Astrocyte of the hippocampus (primary cell): Measurements from ENCODE around the gene EMC1.
"Not testable (repeated sequence)": the region's sequence is repeated elsewhere in the genome, so short reads cannot be mapped to it uniquely, and the experiment has no call there.

Source experiments
- DNase-seq: peaks from one replicate; pipeline ENCODE4 v3.0.0; 2011; ENCODE audit warnings: low read depth, low spot score

EMC1 gene

DNA sequence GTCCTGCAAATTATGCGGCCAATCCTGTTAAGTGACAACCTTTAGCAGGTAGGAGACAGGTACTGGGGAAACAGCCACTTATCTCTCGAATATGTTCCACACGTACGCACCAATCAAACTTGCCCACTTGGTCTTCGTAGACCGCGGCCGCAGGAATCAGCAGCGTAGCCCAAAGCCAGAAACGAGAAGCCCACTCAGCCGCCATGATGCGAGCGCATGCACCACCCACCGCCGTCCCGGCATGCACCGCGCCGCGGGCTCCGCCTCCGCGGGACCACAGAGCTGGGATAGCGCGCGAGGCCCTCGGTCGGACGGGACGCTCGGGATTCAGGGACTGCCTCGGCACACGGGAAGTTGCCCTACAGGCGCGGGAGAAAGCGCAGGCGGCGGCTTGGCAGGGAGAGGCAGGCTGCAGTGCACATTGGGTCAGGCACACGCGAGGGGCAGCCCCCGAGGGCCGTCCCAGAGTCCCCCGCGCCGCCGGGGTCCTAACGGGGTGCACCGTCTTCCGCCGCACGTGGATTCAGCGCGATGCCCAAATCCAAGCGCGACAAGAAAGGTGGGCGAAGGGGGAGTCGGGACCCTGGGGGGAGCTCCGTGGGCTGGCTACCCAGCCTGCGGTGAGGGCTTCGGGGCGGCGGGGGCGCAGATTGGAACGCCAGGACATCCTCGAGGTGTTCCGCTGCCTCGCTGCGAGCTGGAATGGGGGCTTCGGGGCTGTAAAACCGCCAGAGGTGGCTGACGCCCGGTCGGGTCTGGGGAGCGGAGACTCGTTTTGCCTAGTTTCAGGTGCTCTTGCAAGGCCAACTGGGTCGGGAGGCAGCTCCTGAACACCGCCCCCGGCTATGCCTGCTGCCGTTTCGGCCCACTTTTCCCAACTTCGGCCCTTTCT, at the start of gene EMC1, which contains the start of gene MRTO4:
TSS of gene EMC1 (minus strand) at position 220 of the 892 bp plus-strand sequence. CDS start at position 205, 15 bp downstream.
TSS of gene MRTO4 (plus strand) at position 501 of the 892 bp plus-strand sequence. CDS start at position 532, 31 bp downstream.
- peak; percentile 93 for DNase-seq

- DNase-seq = no peak
Measured at GRCh38 chr1:19300211-19300610, 48.9 kb upstream of the EMC1 start.

GRCh38 chr1:19294638-19295037, 43.3 kb upstream of the EMC1 start:
- no peak for DNase-seq

DNA sequence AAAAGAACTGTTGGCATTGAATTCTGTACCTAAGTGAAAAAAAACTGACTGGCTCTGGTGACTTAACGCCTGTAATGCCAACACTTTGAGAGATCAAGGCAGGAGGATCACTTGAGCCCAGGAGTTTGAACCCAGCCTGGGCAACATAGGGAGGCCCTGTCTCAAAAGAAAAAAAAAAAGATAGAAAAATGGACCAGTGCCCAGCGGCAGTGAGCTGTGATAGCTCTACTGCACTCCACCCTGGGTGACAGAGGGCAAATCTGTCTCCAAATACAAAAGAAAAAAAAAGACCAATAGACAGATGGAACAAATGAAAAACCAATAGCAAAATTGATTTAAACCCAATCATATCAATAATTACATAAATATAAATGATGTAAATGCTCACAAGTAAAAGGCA, 37.9 kb upstream of the EMC1 start:
- no peak for DNase-seq

DNA sequence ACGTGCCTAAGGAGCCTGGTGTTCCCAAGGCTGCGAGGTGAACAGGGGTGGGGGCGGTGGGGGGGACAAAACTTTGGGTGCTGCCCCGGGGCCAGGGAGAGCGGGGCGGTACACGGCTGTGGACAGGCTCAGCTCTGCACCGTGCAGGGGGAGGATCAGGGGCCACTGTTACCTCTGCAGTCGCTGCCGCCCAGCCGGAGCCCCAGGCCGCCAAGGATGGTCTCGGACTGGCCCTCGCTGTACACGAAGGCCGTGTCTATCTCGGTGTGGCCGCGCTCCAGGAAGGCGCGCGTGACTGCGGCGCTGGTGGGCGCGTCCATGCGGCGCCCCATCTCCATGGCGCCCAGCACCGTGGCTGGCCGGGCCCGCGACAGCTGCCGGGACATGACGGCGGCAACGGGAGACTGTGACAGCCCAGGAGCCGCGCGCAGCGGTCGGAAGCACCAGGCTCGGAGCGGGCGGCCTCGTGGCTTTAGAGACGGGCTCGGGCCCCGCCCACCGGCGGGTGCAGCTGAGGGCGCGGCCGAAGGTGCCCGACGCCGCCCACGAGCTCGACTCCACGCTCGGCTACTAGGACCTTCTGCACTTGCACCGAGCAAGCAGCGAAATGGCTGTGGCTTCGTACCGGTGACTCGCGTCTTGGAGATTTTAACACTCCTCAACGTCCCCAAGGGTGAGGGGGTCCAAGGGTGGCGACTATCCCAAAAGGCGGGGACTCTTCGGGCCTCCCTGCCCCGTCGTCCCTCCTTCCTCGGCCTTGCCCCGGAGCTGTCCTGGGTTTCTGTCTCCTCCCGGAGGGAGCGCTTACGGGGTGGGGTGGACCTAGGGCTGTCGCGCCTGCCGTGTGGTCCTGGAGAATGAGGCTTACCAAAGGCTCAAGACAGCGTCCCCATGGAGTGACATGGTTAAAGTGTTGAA, 37.3 kb upstream of the EMC1 start, which contains the start of gene AKR7A3:
TSS of gene AKR7A3 (minus strand) at position 447 of the 918 bp plus-strand sequence. CDS start at position 386, 61 bp downstream.
- DNase-seq = peak; percentile 59

GRCh38 chr1:19287436-19288185, 36.3 kb upstream of the EMC1 start:
- no peak for DNase-seq

GRCh38 chr1:19285807-19286206, 34.5 kb upstream of the EMC1 start:
- not testable (repeated sequence) for DNase-seq

DNA sequence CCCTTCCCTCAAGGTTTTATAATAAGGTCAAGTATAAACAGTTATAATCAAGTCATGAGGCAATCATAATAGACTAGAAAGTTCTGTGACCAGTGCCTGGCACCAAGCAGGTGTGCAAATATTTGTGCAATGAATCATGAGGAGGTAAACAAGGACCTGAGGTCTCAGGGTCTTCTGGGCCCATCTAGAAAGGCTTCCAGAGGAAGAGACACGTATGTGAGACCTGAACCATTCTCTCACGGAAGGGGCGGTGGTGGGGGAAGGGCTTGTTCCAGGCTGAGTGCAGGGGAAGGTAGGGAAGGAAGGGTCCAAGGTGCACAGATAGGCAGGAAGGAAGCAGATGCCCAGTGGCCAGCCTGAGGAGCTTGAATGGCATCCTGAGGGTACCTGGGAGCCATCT, 34.0 kb upstream of the EMC1 start:
- DNase-seq = not testable (repeated sequence)

- DNase-seq = no peak
Measured at GRCh38 chr1:19284881-19285280, 33.6 kb upstream of the EMC1 start.

- DNase-seq = no peak
Measured at GRCh38 chr1:19283891-19284290, 32.6 kb upstream of the EMC1 start.

- DNase-seq = no peak
Measured at GRCh38 chr1:19274636-19275035, 23.3 kb upstream of the EMC1 start.

DNA sequence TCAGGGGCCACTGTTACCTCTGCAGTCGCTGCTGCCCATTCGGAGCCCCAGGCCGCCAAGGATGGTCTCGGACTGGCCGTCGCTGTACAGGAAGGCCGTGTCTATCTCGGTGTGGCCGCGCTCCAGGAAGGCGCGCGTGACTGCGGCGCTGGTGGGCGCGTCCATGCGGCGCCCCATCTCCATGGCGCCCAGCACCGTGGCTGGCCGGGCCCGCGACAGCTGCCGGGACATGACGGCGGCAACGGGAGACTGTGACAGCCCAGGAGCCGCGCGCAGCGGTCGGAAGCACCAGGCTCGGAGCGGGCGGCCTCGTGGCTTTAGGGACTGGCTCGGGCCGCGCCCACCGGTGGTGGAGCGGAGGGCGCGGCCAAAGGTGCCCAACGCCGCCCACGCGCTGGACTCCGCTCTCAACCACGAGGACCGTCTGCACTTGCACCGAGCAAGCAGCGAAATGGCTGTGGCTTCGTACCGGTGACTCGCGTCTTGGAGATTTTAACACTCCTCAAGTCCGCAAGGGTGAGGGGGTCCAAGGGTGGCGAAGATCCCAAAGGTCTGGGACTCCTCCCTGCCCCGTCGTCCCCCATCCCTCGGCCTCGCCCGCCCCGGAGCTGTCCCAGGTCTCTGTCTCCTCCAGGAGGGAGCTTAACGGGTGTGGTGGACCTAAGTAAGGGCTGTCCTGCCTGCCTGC, 22.7 kb upstream of the EMC1 start:
- DNase-seq = not testable (repeated sequence)

GRCh38 chr1:19273106-19273843, 22.0 kb upstream of the EMC1 start:
- DNase-seq = no peak

GRCh38 chr1:19272064-19272463, 20.7 kb upstream of the EMC1 start:
- no peak for DNase-seq

GRCh38 chr1:19270343-19270730, 19.0 kb upstream of the EMC1 start:
- not testable (repeated sequence) for DNase-seq

- peak; percentile 12 for DNase-seq
Measured at GRCh38 chr1:19269427-19270342, 18.4 kb upstream of the EMC1 start.

GRCh38 chr1:19268445-19268844, 17.1 kb upstream of the EMC1 start:
- no peak for DNase-seq

DNA sequence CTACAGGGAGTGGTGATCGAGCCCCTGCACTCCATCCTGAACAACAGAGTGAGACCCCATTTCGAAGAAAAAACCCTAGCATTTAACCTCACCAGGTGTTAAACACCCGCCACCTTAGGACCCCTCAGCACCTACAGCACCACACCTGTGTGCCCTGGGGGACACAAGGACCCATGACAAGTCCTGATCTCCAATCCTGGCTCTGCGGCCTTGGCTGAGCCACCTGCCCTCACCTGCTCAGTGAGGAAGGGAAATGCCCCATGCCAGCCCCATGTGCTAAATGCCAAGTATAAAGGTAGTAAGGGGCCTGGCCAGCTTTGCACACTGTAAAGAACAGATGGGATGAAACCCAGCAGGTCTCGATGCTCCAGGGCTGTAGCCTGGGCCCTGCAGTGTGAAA, 11.4 kb upstream of the EMC1 start:
- DNase-seq = no peak

DNA sequence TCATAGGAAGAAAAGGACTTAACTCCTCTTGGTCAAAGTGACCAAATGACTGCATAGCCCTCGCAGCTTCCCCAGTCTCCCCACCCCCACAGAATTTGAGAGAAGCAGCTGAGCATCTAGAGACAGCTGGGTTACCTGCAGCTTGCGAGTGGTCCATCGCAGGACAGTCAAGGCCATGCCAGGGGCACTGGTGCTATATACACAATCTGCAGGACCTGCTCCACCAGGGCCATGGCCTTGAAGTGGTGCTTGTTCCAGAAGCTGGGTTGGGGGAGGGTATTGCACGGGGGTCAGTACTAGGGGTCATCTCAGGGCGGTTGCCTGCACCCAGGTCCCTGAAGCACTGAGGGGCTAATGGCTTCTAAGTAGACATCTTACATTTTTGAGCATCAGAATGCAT, 10.7 kb upstream of the EMC1 start:
- DNase-seq = no peak
